SU-DHL-6 (cell line): ENCODE results near the gene ADAMTS19.

ENCODE experiments used
- CTCF ChIP-seq: fragments of 200-600 bp; sonication (generic); IDR thresholded peaks from one replicate; pipeline ENCODE4 v1.5.1; 2017; ENCODE audit warnings: antibody characterized with exemption, mild to moderate bottlenecking, low read length, moderate library complexity; ENCODE audit not compliant: insufficient read depth, poor library complexity, severe bottlenecking
- EZH2phosphoT487 ChIP-seq: fragments of 200-600 bp; sonication (generic), shearing (Covaris generic); conservative IDR thresholded peaks from 2 replicates; pipeline ENCODE4 v1.6.1; 2018; ENCODE audit warnings: mild to moderate bottlenecking, antibody characterized with exemption, low read length, moderate library complexity, mixed read lengths

- TF ChIP-seq CTCF (no peak), EZH2phosphoT487 (no peak)
These were observed 231.1 kb downstream of the ADAMTS19 start for GRCh38 chr5:129691220-129691619.
